ENCODE measurements around the gene PPFIA1.

- TF ChIP-seq POLR2A (IDR thresholded peaks at IDR 0.05): no peak
- TF ChIP-seq CTCF (IDR thresholded peaks at IDR 0.05): no peak
Observed at GRCh38 chr11:70332567-70332966, 62.1 kb downstream of the PPFIA1 start.
